NCI-H2171 (cell line): ENCODE results near the gene KRTAP10-5.

Experiments
- DNase-seq: peaks from one replicate; lab custom pipeline; 2025; lab: John Stamatoyannopoulos, UW

Gene KRTAP10-5

DNA sequence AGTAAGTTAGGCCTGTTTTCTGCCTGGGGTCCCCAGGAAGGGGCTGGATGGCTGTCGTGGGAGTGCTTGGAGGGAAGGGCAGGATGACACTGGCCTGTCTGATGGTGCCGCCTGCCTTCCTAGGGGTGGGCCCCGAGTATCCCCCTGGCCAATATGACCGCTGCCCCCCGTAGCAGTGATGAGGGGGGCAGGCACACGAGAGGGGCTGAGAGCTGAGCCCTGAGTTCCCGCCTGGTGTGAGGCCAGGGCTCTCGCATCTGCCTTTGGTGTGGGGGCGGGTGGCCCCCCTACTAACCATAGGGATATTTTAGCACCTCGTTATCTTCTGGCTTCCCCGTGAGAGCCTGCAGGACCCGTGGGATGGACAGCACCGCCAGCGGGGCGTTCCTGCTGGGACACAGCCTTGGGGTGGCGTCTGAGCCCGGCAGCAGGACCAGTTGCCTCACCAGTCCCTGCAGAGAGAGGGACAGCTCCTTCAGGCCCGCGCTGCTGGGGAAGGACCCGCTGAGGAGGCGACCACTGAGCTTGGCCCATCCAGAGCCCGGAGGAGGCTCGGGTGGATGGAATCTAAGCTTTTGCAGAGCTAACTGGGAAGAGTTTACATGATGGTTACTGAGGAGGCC is 50.8 kb downstream of the KRTAP10-5 start:
- DNase-seq = no peak
